Measurements from ENCODE around the gene CGRRF1. TPM values are rescaled to one million over a fixed set of nuclear protein-coding genes. Genes with fewer than 3 reads are reported as not detected.

Gene CGRRF1
- total and polyA plus RNA-seq, 9 of the 15 experiments (the other 6 are each of a cell fraction or from before 2014, with no cell fraction given) = 2.8 to 15.8 (median 4.6) TPM

DNA sequence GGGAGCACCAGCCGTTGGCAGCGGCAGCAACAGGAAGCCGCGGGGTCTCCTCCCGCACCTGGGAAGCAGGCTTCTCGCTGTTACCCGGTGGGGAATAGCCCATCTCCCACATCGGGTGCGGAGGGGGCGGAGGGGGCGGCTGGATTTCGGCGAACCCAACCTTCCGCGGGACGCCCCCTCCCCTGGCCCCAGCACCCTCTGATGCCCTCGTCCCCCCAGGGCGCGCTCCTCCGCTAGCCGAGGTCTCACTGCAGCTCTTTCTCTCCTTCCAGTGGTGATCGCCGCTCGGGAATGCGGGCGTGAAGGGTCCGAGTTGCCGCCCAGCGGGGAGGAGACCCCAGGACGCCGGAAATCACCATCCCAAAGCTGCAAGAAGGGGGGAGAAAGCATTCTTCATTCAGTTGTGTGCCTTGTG is 57.5 kb downstream of the CGRRF1 start:
- Histone ChIP-seq H3K79me2 (ENCODE audit: control insufficient read depth, insufficient read depth, low read length) (peaks cover 29% of the 10 kb centered on the region), H4K20me1 (replicated peaks; ENCODE audit: control insufficient read depth, insufficient read depth, low read length) (no peaks in the 10 kb centered on the region), H3K4me3 (peak overlapping the region; percentile 69), H2AFZ (ENCODE audit: low read depth, low read length) (peak overlapping the region; percentile 74), H3K9me1 (ENCODE audit: control insufficient read depth, insufficient read depth, low read length) (no peaks in the 10 kb centered on the region), H3K9ac (ENCODE audit: insufficient read depth in 1 of 2, low read depth in 2 of 2, low read length in 2 of 2) (peak overlapping the region; percentile 73 to 91), H3K36me3 (ENCODE audit: control insufficient read depth, insufficient read depth, low read length) (peaks cover 28% of the 10 kb centered on the region; the same call in 2 of the 3 replicates), H3K9me3 (replicated peaks; ENCODE audit: control insufficient read depth, insufficient read depth, low read depth, low read length) (peaks cover 6% of the 10 kb centered on the region; the same call in 1 of the 2 replicates), H3K4me2 (ENCODE audit: insufficient read depth, low read length) (peak overlapping the region; percentile 79), H3K4me1 (replicated peaks in 1 of 2; ENCODE audit: control insufficient read depth in 2 of 2, insufficient read depth in 2 of 2, low read length in 2 of 2) (peaks cover 12 to 39% of the 10 kb centered on the region in 2 experiments; a peak in 4 of 5 replicates), H3K27me3 (ENCODE audit: control insufficient read depth in 2 of 2, insufficient read depth in 2 of 2, low read length in 2 of 2) (no peaks in the 10 kb centered on the region), H3K27ac (ENCODE audit: extremely low read depth, low read depth, low read length) (peak overlapping the region; percentile 81; the same call in 2 of the 3 replicates)
- TSS peak; percentile 19 for BruUV-seq (replicated peaks)
- CTCF ChIA-PET (ENCODE audit: low intra/inter-chr PET ratio) = interaction anchor here (0.6 kb wide), 1 partner anchor 265 kb away, joined by 4 read pairs; no protein-coding TSS in a partner anchor
- intact Hi-C loops (cut with micrococcal nuclease) (no loop called here), in situ Hi-C loops (cut with MboI) (loop anchor here (5.0 kb wide), 1 partner anchor 205 kb away; no protein-coding TSS in a partner anchor)
- POLR2A ChIA-PET = interaction anchor here (0.7 to 1.2 kb wide), 3 partner anchors 118 to 227 kb away, joined by 3 to 5 read pairs (median 4); no protein-coding TSS in a partner anchor
- no peak for FAIRE-seq
- peak; percentile 2 for ATAC-seq
- DNase-seq (ENCODE audit: extremely low read depth in 1 of 4, low spot score in 3 of 4) = peak in 2 of 4 experiments; percentile 17 to 28
- 0% methylated on average over 3 of the region's 31 CpGs for WGBS (ENCODE audit: insufficient coverage, low coverage, missing lambda C conversion rate)
- TF ChIP-seq ZNF133 (CRISPR knock-in tag; IDR thresholded peaks at IDR 0.05) (no peak), CBX1 (IDR thresholded peaks at IDR 0.05; ENCODE audit: low read depth) (no peak), GABPB1 (CRISPR knock-in tag; IDR thresholded peaks at IDR 0.05) (peak; percentile 41; the same call in 1 of the 2 replicates), CBX8 (IDR thresholded peaks at IDR 0.05; ENCODE audit: borderline replicate concordance, extremely low read depth, low read depth, low read length, poor library complexity, severe bottlenecking) (no peak), RHOXF2B (CRISPR knock-in tag; conservative IDR thresholded peaks at IDR 0.05) (no peak), CTBP1 (IDR thresholded peaks at IDR 0.05; ENCODE audit: borderline replicate concordance) (no peak), ZNF263 (CRISPR knock-in tag; IDR thresholded peaks at IDR 0.05; ENCODE audit: borderline replicate concordance) (peak; percentile 92), CHD2 (IDR thresholded peaks at IDR 0.05; ENCODE audit: low read depth, low read length) (no peak), SMAD2 (IDR thresholded peaks at IDR 0.05; ENCODE audit: low read depth, low read length) (no peak), E2F3 (CRISPR knock-in tag; IDR thresholded peaks at IDR 0.05) (no peak), ZNF311 (CRISPR knock-in tag; IDR thresholded peaks at IDR 0.05) (no peak), TSC22D4 (tag; IDR thresholded peaks at IDR 0.05) (no peak), SIN3A (IDR thresholded peaks at IDR 0.05; ENCODE audit: borderline replicate concordance in 2 of 2, control insufficient read depth in 1 of 2, low read depth in 2 of 2, low read length in 2 of 2) (no peak), ZBTB7A (IDR thresholded peaks at IDR 0.05; ENCODE audit: borderline replicate concordance, control insufficient read depth, low read depth, low read length) (peak; percentile 43; the same call in 1 of the 2 replicates), SIN3B (IDR thresholded peaks at IDR 0.05; ENCODE audit: low read depth) (no peak), BHLHE40 (IDR thresholded peaks at IDR 0.05; ENCODE audit: low read length) (no peak), ZNF644 (tag; IDR thresholded peaks at IDR 0.05; ENCODE audit: low read depth) (no peak)
- TF ChIP-seq, protein P1, sequence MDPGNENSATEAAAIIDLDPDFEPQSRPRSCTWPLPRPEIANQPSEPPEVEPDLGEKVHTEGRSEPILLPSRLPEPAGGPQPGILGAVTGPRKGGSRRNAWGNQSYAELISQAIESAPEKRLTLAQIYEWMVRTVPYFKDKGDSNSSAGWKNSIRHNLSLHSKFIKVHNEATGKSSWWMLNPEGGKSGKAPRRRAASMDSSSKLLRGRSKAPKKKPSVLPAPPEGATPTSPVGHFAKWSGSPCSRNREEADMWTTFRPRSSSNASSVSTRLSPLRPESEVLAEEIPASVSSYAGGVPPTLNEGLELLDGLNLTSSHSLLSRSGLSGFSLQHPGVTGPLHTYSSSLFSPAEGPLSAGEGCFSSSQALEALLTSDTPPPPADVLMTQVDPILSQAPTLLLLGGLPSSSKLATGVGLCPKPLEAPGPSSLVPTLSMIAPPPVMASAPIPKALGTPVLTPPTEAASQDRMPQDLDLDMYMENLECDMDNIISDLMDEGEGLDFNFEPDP (CRISPR knock-in tag; IDR thresholded peaks at IDR 0.05) = no peak
- TF ChIP-seq, protein P2, sequence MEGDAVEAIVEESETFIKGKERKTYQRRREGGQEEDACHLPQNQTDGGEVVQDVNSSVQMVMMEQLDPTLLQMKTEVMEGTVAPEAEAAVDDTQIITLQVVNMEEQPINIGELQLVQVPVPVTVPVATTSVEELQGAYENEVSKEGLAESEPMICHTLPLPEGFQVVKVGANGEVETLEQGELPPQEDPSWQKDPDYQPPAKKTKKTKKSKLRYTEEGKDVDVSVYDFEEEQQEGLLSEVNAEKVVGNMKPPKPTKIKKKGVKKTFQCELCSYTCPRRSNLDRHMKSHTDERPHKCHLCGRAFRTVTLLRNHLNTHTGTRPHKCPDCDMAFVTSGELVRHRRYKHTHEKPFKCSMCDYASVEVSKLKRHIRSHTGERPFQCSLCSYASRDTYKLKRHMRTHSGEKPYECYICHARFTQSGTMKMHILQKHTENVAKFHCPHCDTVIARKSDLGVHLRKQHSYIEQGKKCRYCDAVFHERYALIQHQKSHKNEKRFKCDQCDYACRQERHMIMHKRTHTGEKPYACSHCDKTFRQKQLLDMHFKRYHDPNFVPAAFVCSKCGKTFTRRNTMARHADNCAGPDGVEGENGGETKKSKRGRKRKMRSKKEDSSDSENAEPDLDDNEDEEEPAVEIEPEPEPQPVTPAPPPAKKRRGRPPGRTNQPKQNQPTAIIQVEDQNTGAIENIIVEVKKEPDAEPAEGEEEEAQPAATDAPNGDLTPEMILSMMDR (IDR thresholded peaks at IDR 0.05 in 2 of 3, conservative IDR thresholded peaks at IDR 0.05 in 1 of 3; ENCODE audit: insufficient read depth in 2 of 3, low read depth in 1 of 3, low read length in 3 of 3) = no peak

Data from K562 (cell line).